CD4-positive, alpha-beta T cell treated with Interferon alpha-2 for 1 hour (primary cell): ENCODE data around the gene RNPS1.
"Not testable (repeated sequence)": the region's sequence is repeated elsewhere in the genome, so short reads cannot be mapped to it uniquely, and the experiment has no call there.

Experiments
- DNase-seq, 2 donors: peaks; one replicate each; pipeline ENCODE4 v3.0.0-alpha.2; 2020 to 2022

The RNPS1 gene

GRCh38 chr16:2282262-2282661 is 14.3 kb upstream of the RNPS1 start:
- DNase-seq = no peak

- no peak for DNase-seq
These were observed 13.1 kb upstream of the RNPS1 start for GRCh38 chr16:2280981-2281542.

- DNase-seq = no peak
These were observed 12.5 kb upstream of the RNPS1 start for GRCh38 chr16:2280461-2280860.

GRCh38 chr16:2278956-2279800 is 11.3 kb upstream of the RNPS1 start:
- no peak for DNase-seq

- DNase-seq = no peak
These were observed 10.3 kb upstream of the RNPS1 start for GRCh38 chr16:2278272-2278608.

GRCh38 chr16:2277466-2278271 is 9.7 kb upstream of the RNPS1 start:
- no peak for DNase-seq

- DNase-seq = no peak
These were observed 8.7 kb upstream of the RNPS1 start for GRCh38 chr16:2276368-2277195.

- DNase-seq = no peak
These were observed 7.8 kb upstream of the RNPS1 start for GRCh38 chr16:2275476-2276367.

GRCh38 chr16:2273931-2274330 is 6.0 kb upstream of the RNPS1 start:
- DNase-seq = no peak

GRCh38 chr16:2273484-2273883 is 5.6 kb upstream of the RNPS1 start:
- no peak for DNase-seq

- no peak for DNase-seq
These were observed 4.0 kb upstream of the RNPS1 start for GRCh38 chr16:2271848-2272461.

GRCh38 chr16:2270588-2271470 is 2.9 kb upstream of the RNPS1 start:
- no peak for DNase-seq

- no peak for DNase-seq
These were observed 2.1 kb upstream of the RNPS1 start for GRCh38 chr16:2270070-2270462.

- DNase-seq = not testable (repeated sequence)
These were observed 417 bp downstream of the RNPS1 start for GRCh38 chr16:2267505-2267912.

- peak in 1 of 2 donors; percentile 33 for DNase-seq
These were observed 1.0 kb downstream of the RNPS1 start for GRCh38 chr16:2266887-2267286.

GRCh38 chr16:2263026-2263425 is 4.9 kb downstream of the RNPS1 start:
- DNase-seq = not testable (repeated sequence)

GRCh38 chr16:2260250-2260649 is 7.7 kb downstream of the RNPS1 start:
- no peak for DNase-seq

GRCh38 chr16:2258530-2258929 is 9.4 kb downstream of the RNPS1 start:
- DNase-seq = not testable (repeated sequence)

- no peak for DNase-seq
These were observed 10.2 kb downstream of the RNPS1 start for GRCh38 chr16:2257726-2258125.

GRCh38 chr16:2256531-2257140 is 11.3 kb downstream of the RNPS1 start:
- no peak for DNase-seq
